HEK293T (cell line): Measurements from ENCODE around the gene FUT3.

Experiments used
- CTCF ChIA-PET: fragments of 350-600 bp; formaldehyde crosslinking; extraction: SDS; loops from one replicate; lab custom pipeline; 2021; ENCODE audit warnings: antibody characterized with exemption, inconsistent platforms; lab: Yijun Ruan, JAX
- POLR2A ChIA-PET: fragments of 350-600 bp; formaldehyde crosslinking; extraction: SDS; loops from one replicate; lab custom pipeline; 2020; ENCODE audit warnings: antibody characterized with exemption, inconsistent platforms; lab: Yijun Ruan, JAX
- DNase-seq: peaks from one replicate; pipeline ENCODE4 v3.0.0; 2012; ENCODE audit warnings: mixed read lengths; ENCODE audit errors: extremely low spot score
- ARNT ChIP-seq: fragments of 450-650 bp; IDR thresholded peaks from 2 replicates; pipeline ENCODE4 v1.6.1; 2017; ENCODE audit warnings: mild to moderate bottlenecking
- CTBP1 ChIP-seq: fragments of 450-650 bp; IDR thresholded peaks from 2 replicates; pipeline ENCODE4 v1.6.1; 2016; ENCODE audit warnings: borderline replicate concordance
- ELF4 ChIP-seq: fragments of 450-650 bp; IDR thresholded peaks from 2 replicates; pipeline ENCODE4 v1.6.1; 2017; ENCODE audit warnings: antibody characterized with exemption
- FOXK2 ChIP-seq: fragments of 450-650 bp; IDR thresholded peaks from 2 replicates; pipeline ENCODE4 v1.6.1; 2016; ENCODE audit warnings: mild to moderate bottlenecking
- FOXM1 ChIP-seq: fragments of 450-650 bp; IDR thresholded peaks from 2 replicates; pipeline ENCODE4 v1.6.1; 2017; ENCODE audit warnings: mild to moderate bottlenecking, borderline replicate concordance
- HDGF ChIP-seq: fragments of 450-650 bp; IDR thresholded peaks from 2 replicates; pipeline ENCODE4 v1.6.1; 2017; ENCODE audit warnings: antibody characterized with exemption, borderline replicate concordance
- L3MBTL2 ChIP-seq: fragments of 450-650 bp; conservative IDR thresholded peaks from 2 replicates; pipeline ENCODE4 v1.6.1; 2016; ENCODE audit warnings: mild to moderate bottlenecking
- LEF1 ChIP-seq: fragments of 450-650 bp; IDR thresholded peaks from 2 replicates; pipeline ENCODE4 v1.6.1; 2017; ENCODE audit warnings: mild to moderate bottlenecking, borderline replicate concordance
- SUZ12 ChIP-seq: fragments of 450-650 bp; IDR thresholded peaks from 2 replicates; pipeline ENCODE4 v1.6.1; 2016; ENCODE audit warnings: mild to moderate bottlenecking
- TARDBP ChIP-seq: fragments of 450-650 bp; IDR thresholded peaks from 2 replicates; pipeline ENCODE4 v1.6.1; 2016
- ZNF384 ChIP-seq: fragments of 450-650 bp; IDR thresholded peaks from 2 replicates; pipeline ENCODE4 v1.6.1; 2016

The FUT3 gene

DNA sequence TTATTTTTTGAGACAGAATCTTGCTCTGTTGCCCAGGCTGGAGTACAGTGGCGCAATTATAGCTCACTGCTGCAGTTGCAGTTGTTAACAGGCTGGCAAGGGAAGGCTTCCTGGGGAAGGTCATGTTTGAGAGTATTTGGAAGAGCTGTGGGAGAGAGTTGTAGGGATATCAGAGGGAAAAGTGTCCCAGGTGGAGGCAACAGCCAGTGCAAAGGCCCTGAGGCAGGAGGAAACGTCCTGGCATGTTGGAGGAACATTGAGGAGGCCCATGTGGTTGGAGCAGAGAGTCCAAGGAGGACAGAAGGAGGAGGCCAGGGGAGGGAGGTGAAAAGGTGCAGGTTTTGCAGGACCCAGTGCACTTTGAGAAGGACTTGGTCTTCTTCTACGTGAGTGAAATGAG, 58.1 kb downstream of the FUT3 start:
- POLR2A ChIA-PET, result interaction anchor here (0.9 kb wide), 1 partner anchor 73 kb away, joined by 3 read pairs; the partner anchor contains the start of gene CATSPERD
- TF ChIP-seq L3MBTL2, result no peak
- TF ChIP-seq FOXM1, result no peak
- TF ChIP-seq ELF4, result no peak
- no peak for TF ChIP-seq TARDBP
- no peak for TF ChIP-seq ZNF384
- TF ChIP-seq ARNT, result no peak
- TF ChIP-seq HDGF, result no peak
- no peak for TF ChIP-seq LEF1
- no peak for TF ChIP-seq FOXK2
- no peak for TF ChIP-seq CTBP1
- TF ChIP-seq SUZ12, result no peak
- DNase-seq, result no peak
- CTCF ChIA-PET, result interaction anchor here (0.7 to 2.4 kb wide), 4 partner anchors 11 to 580 kb away, joined by 3 to 17 read pairs (median 4); partner anchors contain the start of gene RPL36
